ENCODE data around the gene CENPN. TPM values are rescaled to one million over a fixed set of nuclear protein-coding genes. Genes with fewer than 3 reads are reported as not detected.

Gene CENPN
- total RNA-seq, 1 experiment from 2014 or later = 105 TPM

GRCh38 chr16:80993307-80993706, 13.7 kb upstream of the CENPN start:
- POLR2A ChIA-PET = interaction anchor here (0.6 to 1.3 kb wide), 4 partner anchors 11 to 453 kb away, joined by 3 to 8 read pairs (median 4); partner anchors contain the start of genes C16orf46, CENPN and CMC2
- Mint-ChIP-seq H3K9me3 (ENCODE audit: unreplicated experiment) (no peaks in the 10 kb centered on the region), H3K27ac (ENCODE audit: unreplicated experiment) (peak overlapping the region; percentile 91), H3K27me3 (ENCODE audit: insufficient read depth, unreplicated experiment) (no peaks in the 10 kb centered on the region), H3K4me1 (ENCODE audit: low read depth, unreplicated experiment) (peaks cover 62% of the 10 kb centered on the region), H3K4me3 (ENCODE audit: unreplicated experiment) (peak overlapping the region; percentile 62), H3K36me3 (ENCODE audit: insufficient read depth, unreplicated experiment) (peaks cover 18% of the 10 kb centered on the region)
- peak; percentile 81 to 84 for DNase-seq
- no peak for TF ChIP-seq CTCF (IDR thresholded peaks at IDR 0.05; ENCODE audit: insufficient read depth in 1 of 2, low read depth in 1 of 2, low read length in 1 of 2, severe bottlenecking in 1 of 2, unreplicated experiment in 1 of 2)
- CTCF ChIA-PET = interaction anchor here (1.0 to 1.6 kb wide), 4 partner anchors 11 to 44 kb away, joined by 3 to 12 read pairs (median 5); partner anchors contain the start of gene ATMIN
- no peaks in the 10 kb centered on the region for H3K27me3 ChIP-seq (replicated peaks; ENCODE audit: control insufficient read depth, insufficient read depth, low read length)
- intact Hi-C loops (cut with micrococcal nuclease; ENCODE audit: unreplicated experiment) = loop anchor here (1.0 kb wide), 2 partner anchors 13 to 19 kb away; partner anchors contain the start of gene CMC2
- H3K4me1 ChIP-seq = peaks cover 52% of the 10 kb centered on the region
- no peaks in the 10 kb centered on the region for H3K9me3 ChIP-seq
- no peak overlapping the region for H3K4me3 ChIP-seq (ENCODE audit: low read depth, low read length)
- 0 out of 2 replicates have a peak, but pooled peaks cover 1% of the 10 kb centered on the region for H3K36me3 ChIP-seq (ENCODE audit: control insufficient read depth, insufficient read depth, low read length)
- no TSS peak for BruUV-seq (replicated peaks)

GRCh38 chr16:80993834-80994233, 13.2 kb upstream of the CENPN start:
- no peak for TF ChIP-seq CTCF (IDR thresholded peaks at IDR 0.05; ENCODE audit: insufficient read depth in 1 of 2, low read depth in 1 of 2, low read length in 1 of 2, severe bottlenecking in 1 of 2, unreplicated experiment in 1 of 2)
- TSS peak; percentile 90 for BruUV-seq (replicated peaks)
- Histone ChIP-seq H3K9me3 (no peaks in the 10 kb centered on the region), H3K4me3 (ENCODE audit: low read depth, low read length) (no peak overlapping the region), H3K4me1 (peaks cover 56% of the 10 kb centered on the region), H3K27me3 (replicated peaks; ENCODE audit: control insufficient read depth, insufficient read depth, low read length) (no peaks in the 10 kb centered on the region), H3K36me3 (ENCODE audit: control insufficient read depth, insufficient read depth, low read length) (0 out of 2 replicates have a peak, but pooled peaks cover 1% of the 10 kb centered on the region)
- DNase-seq = no peak
- Mint-ChIP-seq H3K9me3 (ENCODE audit: unreplicated experiment) (no peaks in the 10 kb centered on the region), H3K27ac (ENCODE audit: unreplicated experiment) (peak overlapping the region; percentile 91), H3K4me3 (ENCODE audit: unreplicated experiment) (peak overlapping the region; percentile 62), H3K4me1 (ENCODE audit: low read depth, unreplicated experiment) (peaks cover 67% of the 10 kb centered on the region), H3K36me3 (ENCODE audit: insufficient read depth, unreplicated experiment) (peaks cover 19% of the 10 kb centered on the region), H3K27me3 (ENCODE audit: insufficient read depth, unreplicated experiment) (no peaks in the 10 kb centered on the region)
- CTCF ChIA-PET = interaction anchor here (0.7 to 1.6 kb wide), 4 partner anchors 11 to 1373 kb away, joined by 3 to 12 read pairs (median 8); partner anchors contain the start of gene ATMIN
- intact Hi-C loops (cut with micrococcal nuclease; ENCODE audit: unreplicated experiment) = loop anchor here (1.0 kb wide), 2 partner anchors 12 to 20 kb away; partner anchors contain the start of gene CMC2
- POLR2A ChIA-PET = interaction anchor here (0.5 to 1.3 kb wide), 4 partner anchors 8 to 83 kb away, joined by 3 to 4 read pairs (median 4); partner anchors contain the start of genes C16orf46, CENPN and CMC2

- peaks cover 25% of the 10 kb centered on the region for H3K36me3 Mint-ChIP-seq (ENCODE audit: insufficient read depth, unreplicated experiment)
- H3K4me3 ChIP-seq (ENCODE audit: low read depth, low read length) = no peak overlapping the region
- TF ChIP-seq CTCF (IDR thresholded peaks at IDR 0.05; ENCODE audit: insufficient read depth in 1 of 2, low read depth in 1 of 2, low read length in 1 of 2, severe bottlenecking in 1 of 2, unreplicated experiment in 1 of 2) = no peak
- intact Hi-C loops (cut with micrococcal nuclease; ENCODE audit: unreplicated experiment) = no loop called here
- no peaks in the 10 kb centered on the region for H3K27me3 ChIP-seq (replicated peaks; ENCODE audit: control insufficient read depth, insufficient read depth, low read length)
- no peaks in the 10 kb centered on the region for H3K9me3 Mint-ChIP-seq (ENCODE audit: unreplicated experiment)
- BruUV-seq (replicated peaks) = no TSS peak
- no peaks in the 10 kb centered on the region for H3K9me3 ChIP-seq
- 0 out of 2 replicates have a peak, but pooled peaks cover 1% of the 10 kb centered on the region for H3K36me3 ChIP-seq (ENCODE audit: control insufficient read depth, insufficient read depth, low read length)
- H3K27ac Mint-ChIP-seq (ENCODE audit: unreplicated experiment) = peak overlapping the region; percentile 91
- H3K4me3 Mint-ChIP-seq (ENCODE audit: unreplicated experiment) = no peak overlapping the region
- ChIA-PET CTCF (interaction anchor here (0.7 kb wide), 1 partner anchor 1372 kb away, joined by 9 read pairs; no protein-coding TSS in a partner anchor), POLR2A (interaction anchor here (0.9 kb wide), 1 partner anchor 13 kb away, joined by 3 read pairs; the partner anchor contains the start of genes CENPN and CMC2)
- DNase-seq = no peak
- peaks cover 71% of the 10 kb centered on the region for H3K4me1 Mint-ChIP-seq (ENCODE audit: low read depth, unreplicated experiment)
- H3K4me1 ChIP-seq = peaks cover 56% of the 10 kb centered on the region
- no peaks in the 10 kb centered on the region for H3K27me3 Mint-ChIP-seq (ENCODE audit: insufficient read depth, unreplicated experiment)
These were observed 12.6 kb upstream of the CENPN start for GRCh38 chr16:80994451-80994850.

Measured in Caco-2 (cell line).